H7 (cell line): Measurements from ENCODE around the gene CHD2. TPM values are rescaled to one million over a fixed set of nuclear protein-coding genes. Genes with fewer than 3 reads are reported as not detected.
A peak's percentile ranks its signal among the peaks of the same experiment; 100 is the strongest.
"Not testable (repeated sequence)": the region's sequence is repeated elsewhere in the genome, so short reads cannot be mapped to it uniquely, and the experiment has no call there.

Experiments
- DNase-seq: peaks from one replicate; pipeline ENCODE4 v3.0.0; 2012
- H3K27me3 ChIP-seq: 2 replicates; pipeline ENCODE4 v1.6.0; 2011; ENCODE audit warnings: mild to moderate bottlenecking, low read length; ENCODE audit not compliant: control insufficient read depth, insufficient read depth
- H3K36me3 ChIP-seq: replicated peaks from 2 replicates; pipeline ENCODE4 v1.5.1; 2011; ENCODE audit warnings: low read length; ENCODE audit not compliant: control insufficient read depth, insufficient read depth
- H3K4me3 ChIP-seq: 2 replicates; pipeline ENCODE4 v1.5.1; 2011; ENCODE audit warnings: low read depth, mild to moderate bottlenecking, control low read depth, low read length, moderate library complexity; ENCODE audit not compliant: insufficient read depth
- total RNA-seq: library from RNA; depleted of rRNA; stranded (reverse); fragments of >200 nt; shearing (Covaris generic); gene quantifications from 2 replicates; pipeline ENCODE4 v1.2.3, GENCODE V29; 2014

Gene CHD2
- total RNA-seq, 1 experiment from 2014 or later = 29.7 TPM

GRCh38 chr15:93060336-93061248 is 160.5 kb downstream of the CHD2 start:
- DNase-seq = peak; percentile 64
- Histone ChIP-seq H3K36me3 (peaks cover 4% of the 10 kb centered on the region), H3K4me3 (no peak overlapping the region), H3K27me3 (no peaks in the 10 kb centered on the region)

- H3K36me3 ChIP-seq, H3K27me3 ChIP-seq, H3K4me3 ChIP-seq, DNase-seq: not testable (repeated sequence)
Observed at GRCh38 chr15:93062628-93063261, 162.6 kb downstream of the CHD2 start.

- Histone ChIP-seq H3K27me3 (no peaks in the 10 kb centered on the region), H3K36me3 (peaks cover 2% of the 10 kb centered on the region), H3K4me3 (no peak overlapping the region)
- no peak for DNase-seq
Observed at GRCh38 chr15:93063262-93063671, 163.1 kb downstream of the CHD2 start.

- Histone ChIP-seq H3K27me3 (no peaks in the 10 kb centered on the region), H3K4me3 (no peak overlapping the region), H3K36me3 (peaks cover 2% of the 10 kb centered on the region)
- no peak for DNase-seq
Observed at GRCh38 chr15:93063796-93064690, 163.9 kb downstream of the CHD2 start.

- Histone ChIP-seq H3K36me3 (peaks cover 2% of the 10 kb centered on the region), H3K27me3 (no peaks in the 10 kb centered on the region), H3K4me3 (no peak overlapping the region)
- DNase-seq = peak; percentile 52
Observed at GRCh38 chr15:93065641-93066045, 165.5 kb downstream of the CHD2 start.

GRCh38 chr15:93066224-93066681 is 166.1 kb downstream of the CHD2 start:
- H3K36me3 ChIP-seq = peaks cover 2% of the 10 kb centered on the region
- no peak overlapping the region for H3K4me3 ChIP-seq
- H3K27me3 ChIP-seq = no peaks in the 10 kb centered on the region
- peak; percentile 62 for DNase-seq

GRCh38 chr15:93066834-93067648 is 166.9 kb downstream of the CHD2 start:
- no peaks in the 10 kb centered on the region for H3K27me3 ChIP-seq
- peaks cover 2% of the 10 kb centered on the region for H3K36me3 ChIP-seq
- DNase-seq = no peak
- H3K4me3 ChIP-seq = no peak overlapping the region

- peaks cover 2% of the 10 kb centered on the region for H3K36me3 ChIP-seq
- no peaks in the 10 kb centered on the region for H3K27me3 ChIP-seq
- H3K4me3 ChIP-seq = no peak overlapping the region
- peak; percentile 64 for DNase-seq
Observed at GRCh38 chr15:93067649-93068085, 167.5 kb downstream of the CHD2 start.

GRCh38 chr15:93068581-93069199 is 168.6 kb downstream of the CHD2 start:
- H3K36me3 ChIP-seq = peaks cover 2% of the 10 kb centered on the region
- DNase-seq = peak; percentile 20
- peaks cover 2% of the 10 kb centered on the region for H3K27me3 ChIP-seq
- no peak overlapping the region for H3K4me3 ChIP-seq

GRCh38 chr15:93070132-93070531 is 170.0 kb downstream of the CHD2 start:
- peak; percentile 45 for DNase-seq
- Histone ChIP-seq H3K4me3 (no peak overlapping the region), H3K27me3 (peaks cover 8% of the 10 kb centered on the region), H3K36me3 (no peaks in the 10 kb centered on the region; the same call in 1 of the 2 replicates)

GRCh38 chr15:93070551-93071296 is 170.6 kb downstream of the CHD2 start:
- Histone ChIP-seq H3K27me3 (peaks cover 8% of the 10 kb centered on the region), H3K4me3 (peak overlapping the region; percentile 82)
- peak; percentile 31 for DNase-seq

GRCh38 chr15:93071469-93071936 is 171.4 kb downstream of the CHD2 start:
- peak; percentile 69 for DNase-seq

More at GRCh38 chr15:93070551-93071296, 170.6 kb downstream of the CHD2 start:
- no peaks in the 10 kb centered on the region; the same call in 1 of the 2 replicates for H3K36me3 ChIP-seq

More at GRCh38 chr15:93071469-93071936, 171.4 kb downstream of the CHD2 start:
- Histone ChIP-seq H3K4me3 (peak overlapping the region; percentile 82), H3K36me3 (no peaks in the 10 kb centered on the region), H3K27me3 (peaks cover 8% of the 10 kb centered on the region)
